HL-60 (cell line): ENCODE results near the gene ADAMTS15.

Experiments used
- DNase-seq, 2 experiments: peaks; one replicate each; pipeline ENCODE4 v3.0.0-alpha.2; 2010 to 2020; ENCODE audit warnings: low read depth in 1 of 2, low spot score in 1 of 2
- H3K27ac ChIP-seq: fragments of 250-450 bp; sonication (Bioruptor Pico); replicated peaks from 2 replicates; pipeline ENCODE4 v1.5.1; 2020; ENCODE audit warnings: mild to moderate bottlenecking, moderate library complexity
- H3K27me3 ChIP-seq: fragments of 250-450 bp; sonication (Bioruptor Pico); 2 replicates; pipeline ENCODE4 v1.5.1; 2021; ENCODE audit warnings: mild to moderate bottlenecking, moderate library complexity; ENCODE audit not compliant: insufficient read depth, poor library complexity, severe bottlenecking
- H3K4me3 ChIP-seq: replicated peaks from 2 replicates; pipeline ENCODE4 v1.5.1; 2011; ENCODE audit warnings: mild to moderate bottlenecking, control low read depth, low read length; ENCODE audit not compliant: insufficient read depth
- CTCF ChIP-seq: IDR thresholded peaks from one replicate; pipeline ENCODE4 v1.5.1; 2011; ENCODE audit warnings: low read length, control low read depth, inconsistent platforms; ENCODE audit not compliant: insufficient read depth
- GABPA ChIP-seq: IDR thresholded peaks from 2 replicates; pipeline ENCODE4 v1.6.1; 2012; ENCODE audit warnings: low read depth
- POLR2AphosphoS5 ChIP-seq: IDR thresholded peaks from 2 replicates; pipeline ENCODE4 v1.6.1; 2012; ENCODE audit warnings: low read depth
- REST ChIP-seq: IDR thresholded peaks from 2 replicates; pipeline ENCODE4 v1.6.1; 2012; ENCODE audit warnings: low read depth; ENCODE audit not compliant: insufficient replicate concordance
- SPI1 ChIP-seq: IDR thresholded peaks from 2 replicates; pipeline ENCODE4 v1.6.1; 2012; ENCODE audit warnings: low read depth, mild to moderate bottlenecking, borderline replicate concordance

Gene ADAMTS15

GRCh38 chr11:130523166-130523565 is 74.7 kb downstream of the ADAMTS15 start:
- TF ChIP-seq SPI1 (no peak), POLR2AphosphoS5 (no peak), CTCF (no peak), GABPA (no peak), REST (no peak)
- no peak overlapping the region for H3K4me3 ChIP-seq
- no peaks in the 10 kb centered on the region for H3K27me3 ChIP-seq
- no peak overlapping the region for H3K27ac ChIP-seq
- DNase-seq: no peak

GRCh38 chr11:130523609-130524008 is 75.2 kb downstream of the ADAMTS15 start:
- DNase-seq: no peak
- Histone ChIP-seq H3K27ac (no peak overlapping the region), H3K4me3 (no peak overlapping the region), H3K27me3 (no peaks in the 10 kb centered on the region)
- no peak for TF ChIP-seq SPI1
- no peak for TF ChIP-seq GABPA
- TF ChIP-seq CTCF: no peak
- TF ChIP-seq POLR2AphosphoS5: no peak
- TF ChIP-seq REST: no peak

GRCh38 chr11:130524132-130524790 is 75.8 kb downstream of the ADAMTS15 start:
- Histone ChIP-seq H3K4me3 (no peak overlapping the region), H3K27me3 (no peaks in the 10 kb centered on the region), H3K27ac (no peak overlapping the region)
- TF ChIP-seq GABPA: no peak
- no peak for TF ChIP-seq CTCF
- TF ChIP-seq SPI1: no peak
- no peak for TF ChIP-seq POLR2AphosphoS5
- TF ChIP-seq REST: no peak
- DNase-seq: no peak
